22Rv1 (cell line): ENCODE results near the gene GABBR2.

Experiments used
- ZFX ChIP-seq: fragments of 450-650 bp; IDR thresholded peaks from 2 replicates; pipeline ENCODE4 v1.6.1; 2017; ENCODE audit warnings: antibody characterized with exemption, borderline replicate concordance
- TF ChIP-seq, protein P1 (sequence below): fragments of 450-650 bp; IDR thresholded peaks from 2 replicates; pipeline ENCODE4 v1.5.1; 2017; ENCODE audit warnings: mild to moderate bottlenecking

DNA sequence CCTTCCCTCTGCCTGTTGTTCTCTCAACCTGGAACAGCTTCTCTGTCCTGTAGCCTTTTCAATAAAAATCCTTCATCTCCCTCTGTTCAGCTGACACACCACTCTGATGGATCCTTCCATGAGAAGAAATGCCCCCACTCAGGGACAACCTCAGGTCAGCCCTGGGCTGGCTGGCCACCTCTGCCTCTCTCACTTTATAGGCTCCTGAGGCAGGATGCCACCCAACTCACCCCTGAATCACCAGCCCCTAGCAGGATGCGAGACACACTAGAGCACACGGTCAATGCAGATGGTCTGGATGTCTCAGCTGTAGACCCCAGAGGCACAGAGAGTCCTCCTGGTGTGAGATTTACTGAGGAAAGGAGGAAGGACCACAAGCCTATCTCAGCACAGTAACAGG is 93.8 kb downstream of the GABBR2 start:
- TF ChIP-seq, protein P1, sequence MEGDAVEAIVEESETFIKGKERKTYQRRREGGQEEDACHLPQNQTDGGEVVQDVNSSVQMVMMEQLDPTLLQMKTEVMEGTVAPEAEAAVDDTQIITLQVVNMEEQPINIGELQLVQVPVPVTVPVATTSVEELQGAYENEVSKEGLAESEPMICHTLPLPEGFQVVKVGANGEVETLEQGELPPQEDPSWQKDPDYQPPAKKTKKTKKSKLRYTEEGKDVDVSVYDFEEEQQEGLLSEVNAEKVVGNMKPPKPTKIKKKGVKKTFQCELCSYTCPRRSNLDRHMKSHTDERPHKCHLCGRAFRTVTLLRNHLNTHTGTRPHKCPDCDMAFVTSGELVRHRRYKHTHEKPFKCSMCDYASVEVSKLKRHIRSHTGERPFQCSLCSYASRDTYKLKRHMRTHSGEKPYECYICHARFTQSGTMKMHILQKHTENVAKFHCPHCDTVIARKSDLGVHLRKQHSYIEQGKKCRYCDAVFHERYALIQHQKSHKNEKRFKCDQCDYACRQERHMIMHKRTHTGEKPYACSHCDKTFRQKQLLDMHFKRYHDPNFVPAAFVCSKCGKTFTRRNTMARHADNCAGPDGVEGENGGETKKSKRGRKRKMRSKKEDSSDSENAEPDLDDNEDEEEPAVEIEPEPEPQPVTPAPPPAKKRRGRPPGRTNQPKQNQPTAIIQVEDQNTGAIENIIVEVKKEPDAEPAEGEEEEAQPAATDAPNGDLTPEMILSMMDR = no peak
- TF ChIP-seq ZFX = no peak
